Mammary epithelial cell (primary cell): ENCODE results near the gene TBXAS1.

Source experiments
- EZH2 ChIP-seq: IDR thresholded peaks from 2 replicates; pipeline ENCODE4 v1.6.1; 2012; ENCODE audit warnings: low read length, inconsistent platforms, borderline replicate concordance
- TF ChIP-seq, protein P1 (sequence below), 2 donors: IDR thresholded peaks in 1 of 2; conservative IDR thresholded peaks in 1 of 2; 2 replicates each; pipeline ENCODE4 v1.5.1; 2011 to 2012; ENCODE audit warnings: inconsistent platforms in 2 of 2, low read length in 2 of 2, mild to moderate bottlenecking in 2 of 2, control low read depth in 1 of 2, low read depth in 1 of 2; ENCODE audit not compliant: insufficient read depth in 1 of 2; ENCODE audit errors: extremely low read depth in 1 of 2

- TF ChIP-seq, protein P1, sequence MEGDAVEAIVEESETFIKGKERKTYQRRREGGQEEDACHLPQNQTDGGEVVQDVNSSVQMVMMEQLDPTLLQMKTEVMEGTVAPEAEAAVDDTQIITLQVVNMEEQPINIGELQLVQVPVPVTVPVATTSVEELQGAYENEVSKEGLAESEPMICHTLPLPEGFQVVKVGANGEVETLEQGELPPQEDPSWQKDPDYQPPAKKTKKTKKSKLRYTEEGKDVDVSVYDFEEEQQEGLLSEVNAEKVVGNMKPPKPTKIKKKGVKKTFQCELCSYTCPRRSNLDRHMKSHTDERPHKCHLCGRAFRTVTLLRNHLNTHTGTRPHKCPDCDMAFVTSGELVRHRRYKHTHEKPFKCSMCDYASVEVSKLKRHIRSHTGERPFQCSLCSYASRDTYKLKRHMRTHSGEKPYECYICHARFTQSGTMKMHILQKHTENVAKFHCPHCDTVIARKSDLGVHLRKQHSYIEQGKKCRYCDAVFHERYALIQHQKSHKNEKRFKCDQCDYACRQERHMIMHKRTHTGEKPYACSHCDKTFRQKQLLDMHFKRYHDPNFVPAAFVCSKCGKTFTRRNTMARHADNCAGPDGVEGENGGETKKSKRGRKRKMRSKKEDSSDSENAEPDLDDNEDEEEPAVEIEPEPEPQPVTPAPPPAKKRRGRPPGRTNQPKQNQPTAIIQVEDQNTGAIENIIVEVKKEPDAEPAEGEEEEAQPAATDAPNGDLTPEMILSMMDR (conservative IDR thresholded peaks at IDR 0.05 in 1 of 2, IDR thresholded peaks at IDR 0.05 in 1 of 2; ENCODE audit: extremely low read depth in 1 of 2, insufficient read depth in 1 of 2, low read depth in 1 of 2, low read length in 2 of 2): no peak
- no peak for TF ChIP-seq EZH2
Measured at GRCh38 chr7:139873593-139874301, 44.7 kb downstream of the TBXAS1 start.
